Mesenchymal stem cell (in vitro differentiated cells and primary cell): ENCODE data around the gene RPS2.
A peak's percentile ranks its signal among the peaks of the same experiment; 100 is the strongest.

Experiments
- DNase-seq: peaks from one replicate; pipeline ENCODE4 v3.0.0-alpha.2; 2013
- H2AFZ ChIP-seq: one replicate; pipeline ENCODE4 v1.6.1; 2013; ENCODE audit warnings: low read depth, mild to moderate bottlenecking, control low read depth, inconsistent platforms, low read length, moderate library complexity
- H2AK5ac ChIP-seq: 2 replicates; pipeline ENCODE4 v1.6.1; 2013; ENCODE audit warnings: low read length, moderate library complexity, mild to moderate bottlenecking, inconsistent platforms; ENCODE audit not compliant: severe bottlenecking
- H2BK120ac ChIP-seq: one replicate; pipeline ENCODE4 v1.6.1; 2013; ENCODE audit warnings: low read depth, mild to moderate bottlenecking, inconsistent platforms, low read length, moderate library complexity
- H2BK12ac ChIP-seq, 2 experiments: one replicate each; pipeline ENCODE4 v1.6.1; 2013; ENCODE audit warnings: inconsistent platforms in 2 of 2, low read length in 2 of 2, mild to moderate bottlenecking in 2 of 2, moderate library complexity in 2 of 2, control low read depth in 1 of 2
- H2BK15ac ChIP-seq: one replicate; pipeline ENCODE4 v1.6.1; 2013; ENCODE audit warnings: mild to moderate bottlenecking, low read depth, inconsistent platforms; ENCODE audit not compliant: poor library complexity, severe bottlenecking
- H2BK5ac ChIP-seq: 2 replicates; pipeline ENCODE4 v1.6.1; 2013; ENCODE audit warnings: low read depth, mild to moderate bottlenecking, low read length, control low read depth, inconsistent platforms; ENCODE audit not compliant: poor library complexity, severe bottlenecking
- H3K14ac ChIP-seq, 2 experiments: one replicate each; pipeline ENCODE4 v1.6.1; 2013; ENCODE audit warnings: inconsistent platforms in 2 of 2, low read length in 2 of 2, control low read depth in 1 of 2, mild to moderate bottlenecking in 1 of 2, moderate library complexity in 1 of 2
- H3K18ac ChIP-seq, 2 experiments: one replicate each; pipeline ENCODE4 v1.6.1; 2013; ENCODE audit warnings: inconsistent platforms in 2 of 2, low read length in 2 of 2, control low read depth in 1 of 2, low read depth in 1 of 2, mild to moderate bottlenecking in 1 of 2
- H3K23ac ChIP-seq, 2 experiments: one replicate each; pipeline ENCODE4 v1.6.1; 2013; ENCODE audit warnings: inconsistent platforms in 2 of 2, low read length in 2 of 2, mild to moderate bottlenecking in 2 of 2, moderate library complexity in 2 of 2, control low read depth in 1 of 2
- H3K27ac ChIP-seq: 2 replicates; pipeline ENCODE4 v1.5.1; 2013; ENCODE audit warnings: mild to moderate bottlenecking, moderate library complexity, low read length, control low read depth, inconsistent platforms; ENCODE audit not compliant: poor library complexity, severe bottlenecking
- H3K27me3 ChIP-seq, 2 experiments: 2 replicates each; pipeline versions ENCODE4 v1.6.1 to v1.7.0; 2013; ENCODE audit warnings: low read length in 2 of 2, mild to moderate bottlenecking in 2 of 2, moderate library complexity in 2 of 2, control low read depth in 1 of 2, inconsistent platforms in 1 of 2; ENCODE audit not compliant: control insufficient read depth in 1 of 2, insufficient read depth in 1 of 2
- H3K36me3 ChIP-seq, 2 experiments: 2 replicates each; pipeline versions ENCODE4 v1.6.1 to v1.7.0; 2013; ENCODE audit warnings: low read length in 2 of 2, control low read depth in 1 of 2, inconsistent platforms in 1 of 2, low read depth in 1 of 2, mild to moderate bottlenecking in 1 of 2; ENCODE audit not compliant: insufficient read depth in 2 of 2, control insufficient read depth in 1 of 2
- H3K4ac ChIP-seq, 2 experiments: one replicate each; pipeline ENCODE4 v1.6.1; 2013; ENCODE audit warnings: inconsistent platforms in 2 of 2, low read length in 2 of 2, mild to moderate bottlenecking in 2 of 2, moderate library complexity in 2 of 2, control low read depth in 1 of 2, low read depth in 1 of 2
- H3K4me1 ChIP-seq: 2 replicates; pipeline ENCODE4 v1.6.1; 2013; ENCODE audit warnings: low read depth, low read length, control low read depth; ENCODE audit not compliant: control insufficient read depth, insufficient read depth
- H3K4me2 ChIP-seq: 2 replicates; pipeline ENCODE4 v1.6.1; 2013; ENCODE audit warnings: low read length, mild to moderate bottlenecking, inconsistent platforms; ENCODE audit not compliant: poor library complexity, severe bottlenecking
- H3K4me3 ChIP-seq, 2 experiments: 2 replicates each; pipeline versions ENCODE4 v1.5.1 to v1.7.0; 2013; ENCODE audit warnings: low read length in 2 of 2, mild to moderate bottlenecking in 2 of 2, control low read depth in 1 of 2, low read depth in 1 of 2; ENCODE audit not compliant: insufficient read depth in 1 of 2
- H3K79me1 ChIP-seq: replicated peaks from 2 replicates; pipeline ENCODE4 v1.6.1; 2013; ENCODE audit warnings: mild to moderate bottlenecking, control low read depth, low read length, inconsistent platforms; ENCODE audit not compliant: poor library complexity, severe bottlenecking
- H3K9ac ChIP-seq: 2 replicates; pipeline ENCODE4 v1.7.0; 2013; ENCODE audit warnings: mild to moderate bottlenecking, low read length, moderate library complexity
- H3K9me3 ChIP-seq: 2 replicates; pipeline ENCODE4 v1.7.0; 2013; ENCODE audit warnings: mild to moderate bottlenecking, low read length; ENCODE audit not compliant: control insufficient read depth
- H4K8ac ChIP-seq: one replicate; pipeline ENCODE4 v1.6.1; 2013; ENCODE audit warnings: inconsistent platforms, mild to moderate bottlenecking, low read length, moderate library complexity
- H4K91ac ChIP-seq: one replicate; pipeline ENCODE4 v1.6.1; 2013; ENCODE audit warnings: mild to moderate bottlenecking, low read length, inconsistent platforms
- WGBS: methylation state at CpG from one replicate; pipeline ENCODE4 v1.1.7; 2013; ENCODE audit warnings: mixed read lengths; 5-methylcytosine and 5-hydroxymethylcytosine counted together

RPS2 gene

GRCh38 chr16:1946495-1947368, 17.9 kb downstream of the RPS2 start:
- H3K36me3 ChIP-seq = no peaks in the 10 kb centered on the region
- no peak overlapping the region for H2BK120ac ChIP-seq
- H4K8ac ChIP-seq = no peak overlapping the region
- H3K9ac ChIP-seq = no peak overlapping the region
- DNase-seq = no peak
- no peak overlapping the region for H4K91ac ChIP-seq
- no peak overlapping the region for H3K23ac ChIP-seq
- no peak overlapping the region for H2BK12ac ChIP-seq
- H3K79me1 ChIP-seq = peaks cover 5% of the 10 kb centered on the region
- H2AK5ac ChIP-seq = no peak overlapping the region
- no peaks in the 10 kb centered on the region for H3K27me3 ChIP-seq
- no peak overlapping the region for H3K27ac ChIP-seq
- no peak overlapping the region for H3K4me2 ChIP-seq
- no peak overlapping the region for H3K14ac ChIP-seq
- no peak overlapping the region for H2BK15ac ChIP-seq
- no peak overlapping the region for H3K4ac ChIP-seq
- peaks cover 16% of the 10 kb centered on the region for H3K4me1 ChIP-seq
- H2BK5ac ChIP-seq = no peak overlapping the region
- H3K4me3 ChIP-seq = no peak overlapping the region
- H2AFZ ChIP-seq = no peak overlapping the region
- no peak overlapping the region for H3K18ac ChIP-seq
- WGBS = 91% methylated on average over 38 of the region's 38 CpGs
- H3K9me3 ChIP-seq = no peaks in the 10 kb centered on the region

GRCh38 chr16:1945559-1946391, 18.9 kb downstream of the RPS2 start:
- Histone ChIP-seq H4K8ac (no peak overlapping the region), H3K9ac (no peak overlapping the region), H2BK5ac (no peak overlapping the region), H3K23ac (no peak overlapping the region), H3K9me3 (no peaks in the 10 kb centered on the region), H2BK12ac (no peak overlapping the region), H3K18ac (no peak overlapping the region), H3K27ac (no peak overlapping the region), H3K14ac (no peak overlapping the region), H3K4ac (no peak overlapping the region), H2AFZ (no peak overlapping the region), H3K27me3 (no peaks in the 10 kb centered on the region), H2BK15ac (no peak overlapping the region), H2AK5ac (no peak overlapping the region), H3K4me1 (peaks cover 16% of the 10 kb centered on the region), H4K91ac (peak overlapping the region; percentile 58), H3K4me2 (no peak overlapping the region), H3K4me3 (no peak overlapping the region), H3K36me3 (peaks cover 4 to 7% of the 10 kb centered on the region in 2 experiments), H3K79me1 (peaks cover 5% of the 10 kb centered on the region), H2BK120ac (no peak overlapping the region)
- WGBS = 94% methylated on average over 19 of the region's 19 CpGs
- DNase-seq = no peak

DNA sequence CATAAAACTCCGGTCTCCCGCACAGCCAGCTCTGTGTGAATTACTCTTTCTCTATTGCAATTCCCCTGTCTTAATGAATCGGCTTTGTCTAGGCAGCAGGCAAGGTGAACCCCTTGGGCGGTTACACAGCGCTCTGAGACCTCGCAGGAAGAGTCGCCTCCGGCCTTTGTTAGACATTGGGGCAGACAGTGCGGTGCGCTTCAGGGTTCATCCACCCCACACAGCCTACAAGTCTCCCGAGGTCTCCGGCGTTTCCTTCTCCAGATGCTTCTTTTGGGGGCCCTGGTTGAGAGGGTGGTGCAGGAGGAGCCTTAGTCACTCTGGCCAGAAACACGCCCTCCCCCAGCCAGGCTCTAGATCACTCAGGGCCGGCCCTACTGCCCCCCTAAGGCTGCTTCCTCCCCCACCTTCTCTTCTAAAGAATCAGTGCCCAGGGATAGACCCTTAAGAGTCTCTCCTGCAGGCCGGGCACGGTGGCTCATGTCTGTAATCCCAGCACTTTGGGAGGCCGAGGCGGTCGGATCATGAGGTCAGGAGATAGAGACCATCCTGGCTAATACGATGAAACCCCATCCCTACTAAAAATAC, 19.9 kb downstream of the RPS2 start:
- Histone ChIP-seq H4K8ac (no peak overlapping the region), H3K18ac (no peak overlapping the region), H3K9ac (no peak overlapping the region), H2BK15ac (no peak overlapping the region), H3K27me3 (no peaks in the 10 kb centered on the region), H3K4ac (no peak overlapping the region), H3K9me3 (no peaks in the 10 kb centered on the region), H2BK120ac (no peak overlapping the region), H2AFZ (no peak overlapping the region), H3K4me3 (no peak overlapping the region), H3K23ac (no peak overlapping the region), H2BK12ac (no peak overlapping the region), H2AK5ac (no peak overlapping the region), H3K27ac (no peak overlapping the region), H3K36me3 (peaks cover 11 to 14% of the 10 kb centered on the region in 2 experiments), H3K79me1 (peaks cover 9% of the 10 kb centered on the region), H3K4me1 (peaks cover 14% of the 10 kb centered on the region), H3K14ac (no peak overlapping the region), H2BK5ac (no peak overlapping the region), H4K91ac (no peak overlapping the region), H3K4me2 (no peak overlapping the region)
- 94% methylated on average over 15 of the region's 21 CpGs for WGBS
- no peak for DNase-seq
